Measurements from ENCODE around the gene TSPAN31.
"Not testable (repeated sequence)": the region's sequence is repeated elsewhere in the genome, so short reads cannot be mapped to it uniquely, and the experiment has no call there.

Gene TSPAN31

DNA sequence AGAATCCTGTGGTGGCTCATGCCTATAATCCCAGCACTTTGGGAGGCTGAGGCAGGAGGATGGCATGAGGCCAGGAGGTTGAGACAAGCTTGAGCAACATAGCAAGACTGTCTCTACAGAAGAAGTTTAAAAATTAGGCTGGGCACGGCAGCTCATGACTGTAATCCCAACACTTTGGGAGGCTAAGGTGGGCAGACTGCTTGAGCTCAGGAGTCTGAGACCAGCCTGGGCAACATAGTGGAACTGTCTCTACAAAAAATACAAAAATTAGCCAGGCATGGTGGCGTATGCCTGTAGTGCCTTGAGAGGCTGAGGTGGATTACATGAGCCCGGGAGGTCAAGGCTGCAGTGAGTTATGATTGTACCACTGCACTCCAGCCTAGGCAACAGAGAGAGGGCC is 23.0 kb downstream of the TSPAN31 start:
- CTCF ChIA-PET, result interaction anchor here (2.5 to 3.1 kb wide), 2 partner anchors 9 to 12 kb away, joined by 12 to 19 read pairs; no protein-coding TSS in a partner anchor
- Mint-ChIP-seq H3K36me3 (peaks cover 16% of the 10 kb centered on the region), H3K4me3 (no peak overlapping the region), H3K4me1 (peaks cover 52% of the 10 kb centered on the region), H3K27me3 (peaks cover 53% of the 10 kb centered on the region), H3K27ac (no peak overlapping the region), H3K9me3 (no peaks in the 10 kb centered on the region)
- no peak for DNase-seq

DNA sequence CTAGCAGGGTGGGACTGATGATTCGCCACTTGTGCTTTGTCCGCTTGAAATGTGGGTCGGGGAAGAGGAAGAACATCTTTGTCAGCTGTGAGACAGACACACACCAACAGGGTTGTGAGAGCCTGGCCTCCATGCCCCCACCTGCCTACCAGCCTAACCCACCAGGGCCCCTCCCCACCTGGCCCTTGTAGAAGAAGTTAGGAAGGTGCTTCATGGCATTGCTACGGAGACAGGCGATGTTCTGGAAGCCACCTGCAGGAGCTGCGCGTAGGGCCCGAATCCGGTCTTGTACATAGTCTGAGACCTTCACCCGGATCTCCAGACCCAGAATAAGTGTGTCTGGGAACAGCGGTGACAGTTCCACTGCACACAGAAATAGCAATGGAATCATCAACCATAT is 24.8 kb downstream of the TSPAN31 start:
- no peak for DNase-seq
- H3K36me3 Mint-ChIP-seq, result peaks cover 19% of the 10 kb centered on the region
- H3K27me3 Mint-ChIP-seq, result peaks cover 42% of the 10 kb centered on the region
- H3K4me1 Mint-ChIP-seq, result peaks cover 50% of the 10 kb centered on the region
- H3K27ac Mint-ChIP-seq, result no peak overlapping the region
- CTCF ChIA-PET, result interaction anchor here (3.1 kb wide), 1 partner anchor 10 kb away, joined by 12 read pairs; no protein-coding TSS in a partner anchor
- no peak overlapping the region for H3K4me3 Mint-ChIP-seq
- no peaks in the 10 kb centered on the region for H3K9me3 Mint-ChIP-seq

DNA sequence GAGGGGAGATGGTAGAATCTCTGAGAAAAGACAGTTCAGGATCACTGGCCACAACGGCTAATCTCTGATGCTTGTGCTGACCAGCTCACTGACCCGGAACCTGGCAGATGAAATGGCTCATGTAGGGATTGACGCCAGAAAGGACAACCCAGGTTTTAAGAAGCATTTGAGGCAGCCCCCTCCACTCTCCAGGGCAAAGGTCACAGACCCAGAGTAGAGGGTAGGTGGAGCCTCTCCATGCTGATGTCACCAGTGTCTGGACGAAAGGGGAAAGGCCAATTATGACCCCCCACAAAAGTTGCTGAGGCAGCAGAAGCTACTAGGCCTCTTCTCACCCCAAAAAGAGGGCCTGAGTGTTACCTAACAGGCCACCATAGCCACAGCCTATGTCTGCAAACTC is 25.9 kb downstream of the TSPAN31 start:
- Mint-ChIP-seq H3K27ac (no peak overlapping the region), H3K4me3 (peak overlapping the region; percentile 16), H3K4me1 (peaks cover 41% of the 10 kb centered on the region), H3K27me3 (peaks cover 31% of the 10 kb centered on the region), H3K9me3 (no peaks in the 10 kb centered on the region), H3K36me3 (peaks cover 21% of the 10 kb centered on the region)
- no peak for DNase-seq
- CTCF ChIA-PET, result interaction anchor here (0.8 kb wide), 1 partner anchor 12 kb away, joined by 3 read pairs; no protein-coding TSS in a partner anchor

DNA sequence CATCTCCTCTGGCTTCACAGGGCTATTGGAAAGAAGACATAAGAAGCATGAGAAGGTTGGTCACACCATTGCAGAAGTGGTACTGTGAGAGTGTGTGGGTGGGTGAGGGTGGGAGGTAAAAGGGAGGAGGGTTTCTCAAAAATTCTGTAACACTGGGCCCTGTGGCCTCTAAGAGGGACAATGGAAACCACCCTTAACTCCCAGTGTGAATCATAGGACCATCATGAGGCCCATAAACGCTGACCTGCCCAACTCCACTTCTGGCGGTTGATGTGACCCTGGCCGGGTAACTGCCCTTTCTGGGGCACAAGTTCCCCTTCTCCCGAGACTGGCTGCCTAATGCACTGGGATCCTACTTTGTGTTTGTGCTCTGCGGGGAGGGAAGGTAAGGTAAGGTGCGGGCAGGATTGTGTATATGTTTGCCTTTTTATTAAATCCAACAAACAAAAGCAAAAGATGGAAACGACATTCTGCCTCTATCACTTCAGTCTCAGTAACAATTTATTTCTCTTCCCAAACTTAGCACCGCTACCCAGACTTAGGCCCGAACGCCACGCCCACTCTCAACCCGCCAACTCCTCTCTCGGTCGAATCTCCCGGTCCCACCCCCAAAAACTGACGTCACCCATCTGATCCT is 26.5 kb downstream of the TSPAN31 start:
- Mint-ChIP-seq H3K27ac (peak overlapping the region; percentile 97), H3K27me3 (peaks cover 25% of the 10 kb centered on the region), H3K4me1 (peaks cover 39% of the 10 kb centered on the region), H3K9me3 (no peaks in the 10 kb centered on the region), H3K36me3 (peaks cover 23% of the 10 kb centered on the region), H3K4me3 (peak overlapping the region; percentile 94)
- DNase-seq, result peak; percentile 93
- CTCF ChIA-PET, result interaction anchor here (0.8 to 1.9 kb wide), 4 partner anchors 10 to 15 kb away, joined by 3 to 8 read pairs (median 4); no protein-coding TSS in a partner anchor

DNA sequence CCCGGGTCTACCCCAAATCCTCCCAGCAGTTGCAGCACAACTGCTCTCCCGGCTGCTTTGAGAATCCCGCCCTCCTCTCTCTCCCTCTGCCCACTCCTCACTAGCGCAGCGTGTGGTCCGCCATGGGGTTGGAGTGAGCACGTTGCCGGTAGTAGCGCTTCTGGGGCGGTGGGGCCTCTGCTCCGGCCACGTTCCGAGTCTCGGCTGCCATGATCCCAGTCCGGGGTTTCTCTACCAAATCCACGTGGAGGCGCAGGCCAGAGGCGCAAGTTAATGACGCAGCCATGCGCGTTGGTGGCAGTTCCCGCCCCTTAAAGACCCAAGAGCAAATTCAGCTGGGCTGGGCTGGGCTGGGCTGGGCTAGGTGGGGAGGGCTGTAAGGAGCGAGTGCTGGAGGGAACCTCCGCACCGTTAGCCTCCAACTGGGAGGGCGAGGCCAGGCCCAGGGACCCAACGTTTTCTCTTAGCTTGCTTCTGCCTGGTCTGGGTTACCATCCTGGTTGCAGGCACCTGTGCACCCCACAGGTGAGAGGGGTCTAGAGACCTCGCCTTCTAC is 27.1 kb downstream of the TSPAN31 start, which contains the start of gene METTL1:
Gene METTL1 (minus strand): TSS at position 233 of the 556 bp plus-strand sequence. CDS start 22 bp downstream, at position 211.
- H3K36me3 Mint-ChIP-seq, result peaks cover 23% of the 10 kb centered on the region
- H3K27me3 Mint-ChIP-seq, result peaks cover 19% of the 10 kb centered on the region
- CTCF ChIA-PET, result interaction anchor here (0.7 to 1.9 kb wide), 6 partner anchors 9 to 134 kb away, joined by 3 to 8 read pairs (median 4); no protein-coding TSS in a partner anchor
- DNase-seq, result peak; percentile 97
- H3K27ac Mint-ChIP-seq, result peak within 1 kb of the TSS; percentile 97
- H3K9me3 Mint-ChIP-seq, result no peaks in the 10 kb centered on the region
- H3K4me1 Mint-ChIP-seq, result peaks cover 33% of the 10 kb centered on the region
- H3K4me3 Mint-ChIP-seq, result peak within 1 kb of the TSS; percentile 94

DNA sequence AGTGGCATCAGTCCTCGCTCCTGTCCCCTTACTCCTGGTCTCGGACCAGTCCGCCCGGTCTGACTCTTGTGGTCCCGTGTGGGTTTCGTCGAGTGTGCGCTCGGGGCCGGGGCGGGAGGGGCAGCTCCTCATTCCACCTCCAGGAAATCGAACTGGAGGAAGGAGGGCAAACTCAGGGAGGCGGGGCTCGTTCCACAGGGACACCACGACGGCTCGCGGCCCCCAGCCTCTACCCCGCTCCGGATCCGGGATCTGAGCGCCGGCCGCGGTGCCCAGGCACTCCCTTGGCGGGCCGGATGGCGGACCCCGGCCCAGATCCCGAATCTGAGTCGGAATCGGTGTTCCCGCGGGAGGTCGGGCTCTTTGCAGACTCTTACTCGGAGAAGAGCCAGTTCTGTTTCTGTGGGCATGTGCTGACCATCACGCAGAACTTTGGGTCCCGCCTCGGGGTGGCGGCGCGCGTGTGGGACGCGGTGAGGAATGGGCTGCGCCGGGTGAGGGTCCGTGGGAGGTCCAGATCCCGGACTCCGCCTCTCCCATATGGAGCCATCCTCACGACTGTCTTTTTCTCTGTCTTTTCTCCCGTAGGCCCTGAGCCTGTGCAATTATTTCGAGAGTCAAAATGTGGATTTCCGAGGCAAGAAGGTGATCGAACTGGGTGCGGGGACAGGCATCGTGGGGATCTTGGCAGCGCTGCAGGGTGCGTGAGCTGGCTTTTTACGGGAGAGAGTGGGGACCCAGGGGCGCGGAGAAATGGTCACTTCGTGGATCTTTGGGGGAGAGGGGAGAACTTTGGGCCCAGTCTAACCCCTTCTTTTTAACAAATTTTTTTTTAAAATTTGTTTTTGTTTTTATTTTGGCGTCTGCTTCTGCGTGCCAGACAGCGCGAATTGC is 27.8 kb downstream of the TSPAN31 start, which contains the start of gene EEF1AKMT3:
Gene EEF1AKMT3 (plus strand): TSS at position 186 of the 894 bp plus-strand sequence. CDS start 111 bp downstream, at position 297.
- Mint-ChIP-seq H3K27me3 (peaks cover 12% of the 10 kb centered on the region), H3K4me3 (peak within 1 kb of the TSS; percentile 94), H3K4me1 (peaks cover 33% of the 10 kb centered on the region), H3K27ac (peak within 1 kb of the TSS; percentile 97), H3K36me3 (peaks cover 23% of the 10 kb centered on the region), H3K9me3 (no peaks in the 10 kb centered on the region)
- CTCF ChIA-PET, result interaction anchor here (0.7 to 1.9 kb wide), 6 partner anchors 9 to 133 kb away, joined by 3 to 8 read pairs (median 4); no protein-coding TSS in a partner anchor
- peak; percentile 74 for DNase-seq

DNA sequence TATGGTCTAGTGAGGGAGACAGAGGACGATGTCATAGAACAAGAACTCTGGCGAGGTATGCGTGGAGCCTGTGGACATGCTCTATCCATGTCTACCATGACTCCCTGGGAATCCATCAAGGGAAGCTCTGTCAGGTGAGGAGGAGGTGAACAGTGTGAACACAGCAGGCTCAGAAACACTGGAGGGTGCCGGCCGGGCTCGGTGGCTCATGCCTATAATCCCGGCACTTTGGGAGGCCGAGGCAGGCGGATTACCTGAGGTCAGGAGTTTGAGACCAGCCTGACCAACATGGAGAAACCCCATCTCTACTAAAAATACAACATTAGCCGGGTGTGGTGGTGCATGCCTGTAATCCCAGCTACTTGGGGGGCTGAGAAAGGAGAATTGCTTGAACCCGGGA is 29.8 kb downstream of the TSPAN31 start:
- H3K27me3 Mint-ChIP-seq, H3K27ac Mint-ChIP-seq, H3K9me3 Mint-ChIP-seq, H3K4me3 Mint-ChIP-seq, DNase-seq: not testable (repeated sequence)
- Mint-ChIP-seq H3K4me1 (peaks cover 38% of the 10 kb centered on the region), H3K36me3 (peaks cover 16% of the 10 kb centered on the region)
- CTCF ChIA-PET, result interaction anchor here (1.0 to 1.8 kb wide), 7 partner anchors 9 to 63 kb away, joined by 3 to 5 read pairs (median 3); no protein-coding TSS in a partner anchor

DNA sequence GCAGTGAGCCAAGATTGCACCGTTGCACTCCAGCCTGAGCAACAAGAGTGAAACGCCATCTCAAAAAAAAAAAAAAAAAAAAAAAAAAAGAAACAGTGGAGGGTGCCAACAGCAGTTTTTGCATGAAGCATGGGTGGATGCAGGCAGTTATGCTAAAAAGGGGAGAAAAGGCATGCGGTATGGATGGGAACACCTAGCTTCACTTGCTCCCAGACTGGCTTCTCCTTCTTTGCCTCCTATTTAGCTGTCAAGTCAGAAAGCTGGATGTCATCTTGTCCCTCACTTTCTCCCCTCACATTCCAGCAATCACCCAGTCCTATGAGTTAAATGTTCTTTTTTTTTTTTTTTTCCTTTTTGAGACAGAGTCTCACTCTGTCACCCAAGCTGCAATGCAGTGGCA is 30.2 kb downstream of the TSPAN31 start:
- Mint-ChIP-seq H3K36me3 (peaks cover 12% of the 10 kb centered on the region), H3K27me3 (peaks cover 6% of the 10 kb centered on the region), H3K27ac (no peak overlapping the region), H3K4me3 (no peak overlapping the region), H3K4me1 (peaks cover 37% of the 10 kb centered on the region), H3K9me3 (no peaks in the 10 kb centered on the region)
- no peak for DNase-seq
- CTCF ChIA-PET, result interaction anchor here (1.0 to 1.8 kb wide), 7 partner anchors 9 to 62 kb away, joined by 3 to 5 read pairs (median 3); no protein-coding TSS in a partner anchor

DNA sequence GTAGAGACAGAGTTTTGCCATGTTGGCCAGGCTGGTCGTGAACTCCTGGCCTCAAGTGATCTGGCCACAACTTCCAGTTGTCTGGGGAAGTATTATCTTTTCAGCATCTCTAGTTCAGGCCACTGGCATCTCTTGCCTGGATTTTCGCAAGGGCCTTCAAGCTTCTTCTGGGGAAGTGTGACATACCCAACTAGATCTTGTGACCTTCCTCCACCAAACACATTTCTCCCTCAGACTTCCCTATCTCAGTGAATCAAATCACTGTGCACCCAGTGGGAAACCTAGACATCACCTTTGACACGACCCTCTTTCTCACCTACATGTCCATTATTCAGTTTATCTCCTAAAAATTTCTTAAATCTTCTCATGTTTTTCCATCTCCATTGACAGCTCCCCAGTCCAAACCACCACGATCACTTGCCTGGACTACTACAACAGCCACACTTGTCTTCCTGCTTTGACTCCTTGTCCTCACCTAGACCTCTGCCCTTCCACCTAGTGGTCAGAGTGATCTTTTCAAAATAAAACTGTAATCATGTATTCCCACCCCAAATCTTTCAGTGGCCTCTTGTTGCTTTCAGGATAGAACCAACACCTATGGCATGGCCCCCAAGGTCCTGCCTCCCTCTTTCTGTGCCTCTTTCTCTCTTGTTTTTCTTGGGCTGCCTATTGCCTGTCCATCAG is 30.9 kb downstream of the TSPAN31 start:
- CTCF ChIA-PET, result interaction anchor here (1.1 to 1.7 kb wide), 4 partner anchors 17 to 62 kb away, joined by 3 to 5 read pairs (median 4); no protein-coding TSS in a partner anchor
- H3K4me3 Mint-ChIP-seq, result no peak overlapping the region
- H3K4me1 Mint-ChIP-seq, result peaks cover 37% of the 10 kb centered on the region
- peaks cover 10% of the 10 kb centered on the region for H3K36me3 Mint-ChIP-seq
- peaks cover 6% of the 10 kb centered on the region for H3K27me3 Mint-ChIP-seq
- no peaks in the 10 kb centered on the region for H3K9me3 Mint-ChIP-seq
- no peak overlapping the region for H3K27ac Mint-ChIP-seq
- DNase-seq, result no peak

DNA sequence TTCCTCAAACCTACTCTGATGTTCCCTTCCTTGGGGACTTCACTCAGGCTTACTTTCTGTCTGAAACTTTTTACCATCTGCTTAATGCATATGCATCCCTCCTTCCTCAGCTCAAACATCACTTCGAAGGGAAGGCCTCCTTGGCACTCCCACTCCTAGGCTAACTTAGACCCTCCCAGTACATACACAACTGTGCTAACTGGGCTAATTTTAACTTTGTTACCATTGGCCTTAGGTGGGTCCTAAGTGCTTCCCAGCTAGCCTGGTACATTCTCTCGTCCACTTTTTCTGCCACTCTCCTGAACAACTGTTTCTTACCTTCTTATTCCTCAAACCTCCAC is 31.4 kb downstream of the TSPAN31 start:
- no peak overlapping the region for H3K4me3 Mint-ChIP-seq
- CTCF ChIA-PET, result interaction anchor here (1.6 to 1.7 kb wide), 2 partner anchors 17 to 27 kb away, joined by 3 to 5 read pairs; no protein-coding TSS in a partner anchor
- peaks cover 10% of the 10 kb centered on the region for H3K36me3 Mint-ChIP-seq

DNA sequence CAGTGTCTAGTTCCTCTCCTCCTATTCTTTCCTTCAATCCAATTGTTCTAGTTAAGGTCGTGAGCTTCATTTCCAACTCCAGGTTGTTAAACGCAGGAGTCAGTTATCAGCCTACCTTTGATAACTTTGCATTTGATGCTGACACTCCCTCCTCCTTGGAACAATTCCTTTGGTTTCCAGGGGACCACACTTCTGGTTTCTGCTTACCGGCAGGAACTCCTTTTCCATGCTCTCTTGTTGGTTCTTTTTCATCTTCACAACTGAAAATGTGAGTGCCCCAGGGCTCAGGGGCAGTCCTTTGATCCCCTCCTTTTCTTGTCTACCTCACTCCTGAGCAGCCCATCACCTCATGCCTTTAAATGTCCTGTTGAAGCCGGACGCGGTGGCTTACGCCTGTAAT is 32.5 kb downstream of the TSPAN31 start:
- H3K4me3 Mint-ChIP-seq, result no peak overlapping the region
- no peak overlapping the region for H3K27ac Mint-ChIP-seq
- peaks cover 6% of the 10 kb centered on the region for H3K27me3 Mint-ChIP-seq
- no peak for DNase-seq
- H3K4me1 Mint-ChIP-seq, result peaks cover 44% of the 10 kb centered on the region
- H3K36me3 Mint-ChIP-seq, result peaks cover 7% of the 10 kb centered on the region
- H3K9me3 Mint-ChIP-seq, result no peaks in the 10 kb centered on the region
- CTCF ChIA-PET, result no interaction called here

More for the DNA sequence above, 31.4 kb downstream of the TSPAN31 start:
- H3K9me3 Mint-ChIP-seq, result no peaks in the 10 kb centered on the region
- H3K4me1 Mint-ChIP-seq, result peaks cover 40% of the 10 kb centered on the region
- DNase-seq, result no peak
- H3K27me3 Mint-ChIP-seq, result peaks cover 6% of the 10 kb centered on the region
- H3K27ac Mint-ChIP-seq, result no peak overlapping the region

DNA sequence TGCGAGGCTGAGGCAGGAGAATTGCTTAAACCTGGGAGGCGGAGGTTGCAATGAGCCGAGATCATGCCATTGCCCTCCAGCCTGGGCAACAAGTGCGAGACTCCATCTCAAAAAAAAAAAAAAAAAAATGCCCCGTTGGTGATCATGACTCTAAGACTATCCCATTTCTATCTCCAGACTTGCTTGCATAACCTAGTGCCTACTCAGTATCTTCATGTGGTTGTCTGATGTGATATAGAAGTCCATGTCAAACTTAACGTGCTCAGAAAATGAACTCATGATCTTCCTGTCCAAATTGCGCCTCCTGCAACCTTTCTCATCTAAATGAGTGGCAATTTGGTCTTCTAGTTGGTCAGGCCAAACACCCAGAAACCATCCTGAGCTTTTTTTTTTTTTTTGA is 33.1 kb downstream of the TSPAN31 start:
- H3K9me3 Mint-ChIP-seq, result no peaks in the 10 kb centered on the region
- H3K4me3 Mint-ChIP-seq, result no peak overlapping the region
- H3K4me1 Mint-ChIP-seq, result peaks cover 48% of the 10 kb centered on the region
- no peak for DNase-seq
- H3K27ac Mint-ChIP-seq, result no peak overlapping the region
- H3K27me3 Mint-ChIP-seq, result peaks cover 2% of the 10 kb centered on the region
- CTCF ChIA-PET, result no interaction called here
- H3K36me3 Mint-ChIP-seq, result peaks cover 12% of the 10 kb centered on the region

DNA sequence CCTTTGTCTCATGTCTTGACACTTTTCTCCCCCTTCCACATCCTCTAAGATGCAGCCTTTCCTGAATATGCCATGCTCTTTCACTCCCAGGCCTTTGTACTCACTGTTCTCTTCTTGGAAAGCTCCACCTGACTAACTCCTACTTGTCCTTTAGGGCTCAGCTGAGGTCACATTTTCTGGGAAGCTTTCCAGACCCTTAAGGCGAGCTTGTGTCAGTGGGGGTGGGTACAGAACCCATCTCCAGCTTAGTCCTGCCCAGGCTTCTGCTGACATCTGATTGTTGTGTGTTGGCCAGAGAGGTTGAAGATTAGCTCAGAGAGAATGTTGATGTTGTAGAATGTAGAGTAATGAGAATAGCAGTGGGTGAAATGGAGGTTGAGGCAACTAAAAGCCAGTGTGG is 34.9 kb downstream of the TSPAN31 start:
- no peak overlapping the region for H3K4me3 Mint-ChIP-seq
- no peaks in the 10 kb centered on the region for H3K27me3 Mint-ChIP-seq
- H3K4me1 Mint-ChIP-seq, result peaks cover 50% of the 10 kb centered on the region
- no peaks in the 10 kb centered on the region for H3K9me3 Mint-ChIP-seq
- no peak for DNase-seq
- CTCF ChIA-PET, result interaction anchor here (1.1 to 2.0 kb wide), 4 partner anchors 14 to 125 kb away, joined by 3 to 10 read pairs (median 6); no protein-coding TSS in a partner anchor
- no peak overlapping the region for H3K27ac Mint-ChIP-seq
- H3K36me3 Mint-ChIP-seq, result peaks cover 15% of the 10 kb centered on the region
